Measurements from ENCODE around the gene REXO1.
A peak's percentile ranks its signal among the peaks of the same experiment; 100 is the strongest.

- TF ChIP-seq POLR2A (IDR thresholded peaks at IDR 0.05), result no peak
- peak; percentile 66 to 92 (median 90) for TF ChIP-seq CTCF (IDR thresholded peaks at IDR 0.05)
Measured at GRCh38 chr19:1853295-1854038, 5.2 kb upstream of the REXO1 start.

Measured in testis (tissue), 2 donors.